Bronchial epithelial cell (primary cell): Measurements from ENCODE around the gene ERVK3-1. TPM values are rescaled to one million over a fixed set of nuclear protein-coding genes. Genes with fewer than 3 reads are reported as not detected.
A peak's percentile ranks its signal among the peaks of the same experiment; 100 is the strongest.
"Not testable (repeated sequence)": the region's sequence is repeated elsewhere in the genome, so short reads cannot be mapped to it uniquely, and the experiment has no call there.

Source experiments
- DNase-seq: peaks from one replicate; pipeline ENCODE4 v3.0.0-alpha.2; 2010; ENCODE audit warnings: low read depth
- FAIRE-seq: peaks from 2 replicates; lab custom pipeline; 2011; peaks lifted over from hg19 to GRCh38; lab: Jason Lieb, UNC
- H3K27me3 ChIP-seq: 2 replicates; pipeline ENCODE4 v1.5.1; 2011; ENCODE audit warnings: low read length; ENCODE audit not compliant: control insufficient read depth, insufficient read depth
- H3K36me3 ChIP-seq: 2 replicates; pipeline ENCODE4 v1.5.1; 2011; ENCODE audit warnings: low read length; ENCODE audit not compliant: control insufficient read depth, insufficient read depth
- H3K4me3 ChIP-seq: 2 replicates; pipeline ENCODE4 v1.5.1; 2011; ENCODE audit warnings: mild to moderate bottlenecking, low read depth, low read length, control low read depth
- CTCF ChIP-seq: IDR thresholded peaks from 2 replicates; pipeline ENCODE4 v1.5.1; 2011; ENCODE audit warnings: mild to moderate bottlenecking, moderate library complexity, low read length, control low read depth, inconsistent platforms; ENCODE audit not compliant: insufficient read depth, severe bottlenecking
- total RNA-seq: library from RNA; depleted of rRNA; stranded (reverse); fragments of >200 nt; gene quantifications from 2 replicates; pipeline ENCODE4 v1.2.1, GENCODE V29; 2014

ERVK3-1 gene
- total RNA-seq, 1 donor from 2014 or later = 59.2 TPM

GRCh38 chr19:58304748-58305064 is 471 bp upstream of the ERVK3-1 start:
- TF ChIP-seq CTCF = no peak
- H3K4me3 ChIP-seq = peak overlapping the region; percentile 97
- DNase-seq (no peak), FAIRE-seq (no peak)
- no peaks in the 10 kb centered on the region for H3K27me3 ChIP-seq
- H3K36me3 ChIP-seq = peaks cover 4% of the 10 kb centered on the region

GRCh38 chr19:58305932-58306323 is 751 bp downstream of the ERVK3-1 start:
- FAIRE-seq = no peak
- no peaks in the 10 kb centered on the region for H3K27me3 ChIP-seq
- DNase-seq = no peak
- H3K4me3 ChIP-seq = peak overlapping the region; percentile 97
- no peaks in the 10 kb centered on the region for H3K36me3 ChIP-seq
- no peak for TF ChIP-seq CTCF

- Histone ChIP-seq H3K36me3 (peaks cover 7% of the 10 kb centered on the region), H3K27me3 (no peaks in the 10 kb centered on the region)
- FAIRE-seq = no peak
Measured at GRCh38 chr19:58307736-58308135, 2.6 kb downstream of the ERVK3-1 start.

GRCh38 chr19:58310685-58311084 is 5.5 kb downstream of the ERVK3-1 start:
- H3K4me3 ChIP-seq, H3K27me3 ChIP-seq, FAIRE-seq, DNase-seq: not testable (repeated sequence)
- TF ChIP-seq CTCF = peak; percentile 5
- H3K36me3 ChIP-seq = peaks cover 15% of the 10 kb centered on the region

More at GRCh38 chr19:58307736-58308135, 2.6 kb downstream of the ERVK3-1 start:
- no peak overlapping the region for H3K4me3 ChIP-seq
- DNase-seq = no peak
- no peak for TF ChIP-seq CTCF

GRCh38 chr19:58311345-58311865 is 6.2 kb downstream of the ERVK3-1 start:
- FAIRE-seq = peak; percentile 13
- DNase-seq = no peak
- no peak for TF ChIP-seq CTCF
- Histone ChIP-seq H3K4me3 (no peak overlapping the region), H3K36me3 (peaks cover 18% of the 10 kb centered on the region), H3K27me3 (no peaks in the 10 kb centered on the region)

- no peak for TF ChIP-seq CTCF
- FAIRE-seq (no peak), DNase-seq (no peak)
- H3K4me3 ChIP-seq = no peak overlapping the region
- H3K36me3 ChIP-seq = peaks cover 18% of the 10 kb centered on the region
- no peaks in the 10 kb centered on the region for H3K27me3 ChIP-seq
Measured at GRCh38 chr19:58315580-58315979, 10.4 kb downstream of the ERVK3-1 start.
